Neural progenitor cell (in vitro differentiated cells): Measurements from ENCODE around the gene LIAS.
"Not testable (repeated sequence)": the region's sequence is repeated elsewhere in the genome, so short reads cannot be mapped to it uniquely, and the experiment has no call there.

Experiments used
- CTCF ChIP-seq: fragments of 200-600 bp; sonication (generic); IDR thresholded peaks from 2 replicates; pipeline ENCODE4 v1.5.1; 2017; ENCODE audit warnings: antibody characterized with exemption, mild to moderate bottlenecking
- EZH2 ChIP-seq: fragments of 200-600 bp; sonication (generic); IDR thresholded peaks from 2 replicates; pipeline ENCODE4 v1.6.1; 2017; ENCODE audit warnings: antibody characterized with exemption, mild to moderate bottlenecking, moderate library complexity

- TF ChIP-seq CTCF, EZH2: not testable (repeated sequence)
These were observed 43.8 kb downstream of the LIAS start for GRCh38 chr4:39502664-39503035.
